GM12878 (cell line): Measurements from ENCODE around the gene PRH2. TPM values are rescaled to one million over a fixed set of nuclear protein-coding genes. Genes with fewer than 3 reads are reported as not detected.
A peak's percentile ranks its signal among the peaks of the same experiment; 100 is the strongest.

Source experiments
- ATAC-seq: fragments of 200-7000 bp; cut with Tn5 transposase; 3 replicates; pipeline ENCODE4 v1.9.1; 2020; ENCODE audit warnings: mild to moderate bottlenecking, moderate library complexity
- BruUV-seq: library from RNA; stranded (reverse); fragments of 400-500 nt; replicated peaks from 2 replicates; lab custom pipeline; 2021; lab: Mats Ljungman, UMichigan
- CTCF ChIA-PET: fragments of 300-600 bp; sonication (Branson Sonifier 250); formaldehyde crosslinking; extraction: SDS; loops from one replicate; lab custom pipeline; 2021; ENCODE audit warnings: inconsistent platforms; lab: Yijun Ruan, JAX
- POLR2A ChIA-PET: fragments of 350-600 bp; formaldehyde crosslinking; extraction: SDS; loops from one replicate; lab custom pipeline; 2021; ENCODE audit warnings: inconsistent platforms; lab: Charles Lee
- RAD21 ChIA-PET: fragments of 300-600 bp; sonication (Branson Sonifier 250); formaldehyde crosslinking; loops from one replicate; lab custom pipeline; 2023; ENCODE audit warnings: antibody characterized with exemption; ENCODE audit not compliant: unreplicated experiment; lab: Charles Lee
- SMC1A ChIA-PET: fragments of 300-600 bp; sonication (Branson Sonifier 250); formaldehyde crosslinking; loops from one replicate; lab custom pipeline; 2023; ENCODE audit not compliant: unreplicated experiment, uncharacterized antibody; lab: Charles Lee
- DNase-seq: peaks from one replicate; pipeline ENCODE4 v3.0.0-alpha.2; 2011; ENCODE audit warnings: low read depth, low spot score
- FAIRE-seq: peaks from 3 replicates; lab custom pipeline; 2011; peaks lifted over from hg19 to GRCh38; lab: Jason Lieb, UNC
- H2AFZ ChIP-seq: 2 replicates; pipeline ENCODE4 v1.6.0; 2011; ENCODE audit warnings: low read depth, low read length, control low read depth; ENCODE audit not compliant: control insufficient read depth
- H3K27ac ChIP-seq: 2 replicates; pipeline ENCODE4 v1.5.1; 2011; ENCODE audit warnings: control low read depth; ENCODE audit not compliant: control insufficient read depth, insufficient read depth
- H3K27me3 ChIP-seq, 2 experiments: replicated peaks in 1 of 2; 2 replicates each; pipeline versions ENCODE4 v1.6.0 to v1.6.1; 2011; ENCODE audit warnings: low read length in 1 of 2; ENCODE audit not compliant: control insufficient read depth in 2 of 2, insufficient read depth in 2 of 2
- H3K36me3 ChIP-seq, 2 experiments: 2 replicates each; pipeline ENCODE4 v1.5.1; 2011; ENCODE audit warnings: low read length in 1 of 2; ENCODE audit not compliant: control insufficient read depth in 2 of 2, insufficient read depth in 2 of 2
- H3K4me1 ChIP-seq: 2 replicates; pipeline ENCODE4 v1.6.1; 2011; ENCODE audit warnings: mild to moderate bottlenecking, low read length, moderate library complexity, mixed read lengths; ENCODE audit not compliant: control insufficient read depth, insufficient read depth
- H3K4me2 ChIP-seq: 2 replicates; pipeline ENCODE4 v1.6.0; 2011; ENCODE audit warnings: control low read depth; ENCODE audit not compliant: control insufficient read depth, insufficient read depth
- H3K4me3 ChIP-seq: fragments of 200-600 bp; sonication (generic); 2 replicates; pipeline ENCODE4 v1.5.1; 2016
- H3K79me2 ChIP-seq: 2 replicates; pipeline ENCODE4 v1.6.0; 2011; ENCODE audit warnings: low read length; ENCODE audit not compliant: control insufficient read depth, insufficient read depth
- H3K9ac ChIP-seq: 2 replicates; pipeline ENCODE4 v1.8.0; 2011; ENCODE audit warnings: low read length, control low read depth, mixed read lengths; ENCODE audit not compliant: control insufficient read depth, insufficient read depth
- H3K9me3 ChIP-seq: replicated peaks from 3 replicates; pipeline ENCODE4 v1.5.1; 2011; ENCODE audit warnings: mild to moderate bottlenecking, low read length; ENCODE audit not compliant: control insufficient read depth, insufficient read depth
- H4K20me1 ChIP-seq: 2 replicates; pipeline ENCODE4 v1.6.0; 2011; ENCODE audit not compliant: control insufficient read depth, insufficient read depth
- BMI1 ChIP-seq: fragments of 450-650 bp; IDR thresholded peaks from 2 replicates; pipeline ENCODE4 v1.6.1; 2016; ENCODE audit warnings: mild to moderate bottlenecking, moderate library complexity, borderline replicate concordance
- EGR1 ChIP-seq, 2 experiments: IDR thresholded peaks; 1 replicate in 1 of 2; 2 replicates in 1 of 2; pipeline ENCODE4 v1.6.1; 2011 to 2012; ENCODE audit warnings: low read depth in 2 of 2, low read length in 2 of 2, borderline replicate concordance in 1 of 2, mild to moderate bottlenecking in 1 of 2, moderate library complexity in 1 of 2
- EP300 ChIP-seq, 2 experiments: fragments of 150-350 bp in 1 of 2; IDR thresholded peaks; 2 replicates each; pipeline ENCODE4 v1.6.1; 2011 to 2012; ENCODE audit warnings: low read depth in 2 of 2, low read length in 2 of 2, borderline replicate concordance in 1 of 2, improper control_type of control experiment in 1 of 2, inconsistent platforms in 1 of 2; ENCODE audit not compliant: control insufficient read depth in 1 of 2
- FOXM1 ChIP-seq: IDR thresholded peaks from 2 replicates; pipeline ENCODE4 v1.6.1; 2012; ENCODE audit warnings: low read depth, mild to moderate bottlenecking, inconsistent platforms, low read length, moderate library complexity
- GATAD2B ChIP-seq: fragments of 450-650 bp; conservative IDR thresholded peaks from 2 replicates; pipeline ENCODE4 v1.6.1; 2017; ENCODE audit warnings: low read depth, mild to moderate bottlenecking, moderate library complexity
- JUNB ChIP-seq: IDR thresholded peaks from 2 replicates; pipeline ENCODE4 v1.6.1; 2016; ENCODE audit warnings: antibody characterized with exemption, mild to moderate bottlenecking
- JUND ChIP-seq: IDR thresholded peaks from 2 replicates; pipeline ENCODE4 v1.6.1; 2012; ENCODE audit warnings: low read depth, mild to moderate bottlenecking, low read length, improper control_type of control experiment, moderate library complexity
- POLR2AphosphoS2 ChIP-seq: IDR thresholded peaks from 2 replicates; pipeline ENCODE4 v1.6.1; 2011; ENCODE audit warnings: low read depth, mild to moderate bottlenecking, low read length, improper control_type of control experiment, moderate library complexity
- PRDM15 ChIP-seq: fragments of 450-650 bp; formaldehyde crosslinking; IDR thresholded peaks from 2 replicates; pipeline ENCODE4 v1.4.0; 2020; ENCODE audit warnings: mild to moderate bottlenecking, moderate library complexity
- RAD21 ChIP-seq: IDR thresholded peaks from 2 replicates; pipeline ENCODE4 v1.6.1; 2011; ENCODE audit warnings: mild to moderate bottlenecking, low read depth, low read length, moderate library complexity; ENCODE audit not compliant: insufficient read depth
- SUZ12 ChIP-seq: fragments of 200-600 bp; sonication (generic); IDR thresholded peaks from one replicate; pipeline ENCODE4 v1.6.1; 2018; ENCODE audit warnings: antibody characterized with exemption, mild to moderate bottlenecking; ENCODE audit not compliant: unreplicated experiment
- TARDBP ChIP-seq: IDR thresholded peaks from 2 replicates; pipeline ENCODE4 v1.6.1; 2016; ENCODE audit warnings: borderline replicate concordance
- ZBED1 ChIP-seq: IDR thresholded peaks from 2 replicates; pipeline ENCODE4 v1.6.1; 2016; ENCODE audit warnings: borderline replicate concordance
- ZBTB33 ChIP-seq: fragments of 450-650 bp; IDR thresholded peaks from 2 replicates; pipeline ENCODE4 v1.6.1; 2017; ENCODE audit warnings: mild to moderate bottlenecking
- ZBTB40 ChIP-seq: fragments of 450-650 bp; IDR thresholded peaks from 2 replicates; pipeline ENCODE4 v1.6.1; 2016; ENCODE audit warnings: mild to moderate bottlenecking, moderate library complexity, borderline replicate concordance
- WGBS: methylation state at CpG from one replicate; pipeline ENCODE4 v1.1.6; 2016; ENCODE audit warnings: low lambda C conversion rate; ENCODE audit not compliant: insufficient replicate concordance, insufficient coverage; ENCODE audit errors: missing lambda C conversion rate; 5-methylcytosine and 5-hydroxymethylcytosine counted together
- in situ Hi-C: fragments of 300-500 bp; cut with MboI; formaldehyde crosslinking; loops from 9 replicates; pipeline ENCODE4 v1.14.3; 2018; ENCODE audit warnings: mixed read lengths
- intact Hi-C: fragments of 100-400 bp; cut with micrococcal nuclease; formaldehyde crosslinking; loops from one replicate; pipeline ENCODE4 v1.14.2; 2022; ENCODE audit not compliant: unreplicated experiment
- polyA plus RNA-seq, 11 experiments: library from polyadenylated mRNA; depleted of rRNA in 4 of 11; unstranded in 6 of 11; stranded (reverse) in 5 of 11; fragments of >200 nt; fragmentation: Nextera tagmentation in 4 of 11; fragmentation: Illumina TruSeq in 1 of 11; extraction: Ambion mirVana in 4 of 11; extraction: Trizol in 1 of 11; gene quantifications; 1 replicate in 1 of 11; 2 replicates in 10 of 11; pipeline versions ENCODE4 v1.2.1 to v1.2.3, GENCODE V29; 2011 to 2016; ENCODE audit warnings: inconsistent platforms in 2 of 11, missing spikeins in 2 of 11, low read depth in 1 of 11
- total RNA-seq, 4 experiments: library from RNA; depleted of rRNA in 3 of 4; stranded (reverse); fragments of >200 nt in 3 of 4; fragmentation: Illumina TruSeq in 1 of 4; extraction: Trizol in 1 of 4; gene quantifications; 2 replicates each; pipeline versions ENCODE4 v1.2.1 to v1.2.3, GENCODE V29; 2013 to 2021

The PRH2 gene
- total and polyA plus RNA-seq, 10 of the 15 experiments (the other 5 are each of a cell fraction or from before 2014, with no cell fraction given), result 0.14 to 0.50 TPM; not detected in 8

- ATAC-seq, result peak; percentile 58
- no peak for TF ChIP-seq JUND
- TF ChIP-seq EGR1 (IDR thresholded peaks at IDR 0.05; ENCODE audit: borderline replicate concordance in 1 of 2, low read depth in 2 of 2, low read length in 2 of 2), result no peak
- no peak for TF ChIP-seq BMI1
- TF ChIP-seq ZBED1, result no peak
- no peak for TF ChIP-seq GATAD2B
- no peak for TF ChIP-seq ZBTB33
- TF ChIP-seq TARDBP, result no peak
- TF ChIP-seq FOXM1, result no peak
- TF ChIP-seq SUZ12, result no peak
- TF ChIP-seq EP300 (IDR thresholded peaks at IDR 0.05; ENCODE audit: borderline replicate concordance in 1 of 2, control insufficient read depth in 1 of 2, low read depth in 2 of 2, low read length in 2 of 2), result no peak
- no peak for TF ChIP-seq POLR2AphosphoS2
- no peak for TF ChIP-seq RAD21
- no peak for TF ChIP-seq PRDM15
- no peak for TF ChIP-seq ZBTB40
- TF ChIP-seq JUNB, result no peak
- 4% methylated on average over 1 of the region's 1 CpG for WGBS
- Histone ChIP-seq H3K9ac (no peak overlapping the region), H3K4me3 (no peak overlapping the region), H3K4me1 (no peaks in the 10 kb centered on the region), H3K27me3 (no peaks in the 10 kb centered on the region), H4K20me1 (no peaks in the 10 kb centered on the region), H3K27ac (no peak overlapping the region), H3K79me2 (no peaks in the 10 kb centered on the region), H3K36me3 (no peaks in the 10 kb centered on the region), H3K9me3 (no peaks in the 10 kb centered on the region), H3K4me2 (no peak overlapping the region), H2AFZ (no peak overlapping the region)
- DNase-seq, result no peak
- ChIA-PET POLR2A (interaction anchor here (0.6 kb wide), 1 partner anchor 181 kb away, joined by 5 read pairs; no protein-coding TSS in a partner anchor), CTCF (no interaction called here), RAD21 (no interaction called here), SMC1A (no interaction called here)
- in situ Hi-C loops, result no loop called here
- intact Hi-C loops, result no loop called here
- no TSS peak for BruUV-seq
- peak; percentile 38 for FAIRE-seq
Measured at GRCh38 chr12:10936506-10936905, 7.5 kb downstream of the PRH2 start.
